ENCODE results near the gene GRIN3A.

DNA sequence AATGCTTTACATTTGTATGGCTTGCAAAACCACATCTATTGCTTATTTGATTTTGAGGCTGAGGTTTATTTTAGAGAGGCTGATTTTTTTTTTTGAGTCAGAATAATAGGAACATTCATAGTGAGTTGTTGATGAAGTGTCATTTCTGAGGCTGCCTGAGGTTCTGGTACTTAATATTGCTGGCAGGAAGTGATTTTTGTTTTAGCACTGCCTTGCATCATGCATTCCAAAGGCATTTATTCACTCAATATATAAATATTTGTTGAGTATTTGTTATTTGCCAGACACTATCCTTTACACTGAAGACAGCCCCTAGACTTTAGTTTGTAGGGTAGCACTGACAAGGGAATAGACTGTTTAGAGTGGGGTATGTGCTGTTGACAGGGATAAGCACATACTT, 202.1 kb downstream of the GRIN3A start:
- TF ChIP-seq, protein P1, sequence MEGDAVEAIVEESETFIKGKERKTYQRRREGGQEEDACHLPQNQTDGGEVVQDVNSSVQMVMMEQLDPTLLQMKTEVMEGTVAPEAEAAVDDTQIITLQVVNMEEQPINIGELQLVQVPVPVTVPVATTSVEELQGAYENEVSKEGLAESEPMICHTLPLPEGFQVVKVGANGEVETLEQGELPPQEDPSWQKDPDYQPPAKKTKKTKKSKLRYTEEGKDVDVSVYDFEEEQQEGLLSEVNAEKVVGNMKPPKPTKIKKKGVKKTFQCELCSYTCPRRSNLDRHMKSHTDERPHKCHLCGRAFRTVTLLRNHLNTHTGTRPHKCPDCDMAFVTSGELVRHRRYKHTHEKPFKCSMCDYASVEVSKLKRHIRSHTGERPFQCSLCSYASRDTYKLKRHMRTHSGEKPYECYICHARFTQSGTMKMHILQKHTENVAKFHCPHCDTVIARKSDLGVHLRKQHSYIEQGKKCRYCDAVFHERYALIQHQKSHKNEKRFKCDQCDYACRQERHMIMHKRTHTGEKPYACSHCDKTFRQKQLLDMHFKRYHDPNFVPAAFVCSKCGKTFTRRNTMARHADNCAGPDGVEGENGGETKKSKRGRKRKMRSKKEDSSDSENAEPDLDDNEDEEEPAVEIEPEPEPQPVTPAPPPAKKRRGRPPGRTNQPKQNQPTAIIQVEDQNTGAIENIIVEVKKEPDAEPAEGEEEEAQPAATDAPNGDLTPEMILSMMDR (IDR thresholded peaks at IDR 0.05; ENCODE audit: low read depth, low read length) = no peak
- TF ChIP-seq POLR2A (IDR thresholded peaks at IDR 0.05; ENCODE audit: extremely low read depth, insufficient read length) = no peak
- TF ChIP-seq, protein P2, sequence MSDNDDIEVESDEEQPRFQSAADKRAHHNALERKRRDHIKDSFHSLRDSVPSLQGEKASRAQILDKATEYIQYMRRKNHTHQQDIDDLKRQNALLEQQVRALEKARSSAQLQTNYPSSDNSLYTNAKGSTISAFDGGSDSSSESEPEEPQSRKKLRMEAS (IDR thresholded peaks at IDR 0.05; ENCODE audit: low read depth, low read length) = no peak

All from NB4 (cell line).